ENCODE measurements around the gene ADGRE2. TPM values are rescaled to one million over a fixed set of nuclear protein-coding genes. Genes with fewer than 3 reads are reported as not detected.

ADGRE2 gene
- total RNA-seq, 4 donors from 2014 or later = 8.1 to 14.3 (median 12.9) TPM

DNA sequence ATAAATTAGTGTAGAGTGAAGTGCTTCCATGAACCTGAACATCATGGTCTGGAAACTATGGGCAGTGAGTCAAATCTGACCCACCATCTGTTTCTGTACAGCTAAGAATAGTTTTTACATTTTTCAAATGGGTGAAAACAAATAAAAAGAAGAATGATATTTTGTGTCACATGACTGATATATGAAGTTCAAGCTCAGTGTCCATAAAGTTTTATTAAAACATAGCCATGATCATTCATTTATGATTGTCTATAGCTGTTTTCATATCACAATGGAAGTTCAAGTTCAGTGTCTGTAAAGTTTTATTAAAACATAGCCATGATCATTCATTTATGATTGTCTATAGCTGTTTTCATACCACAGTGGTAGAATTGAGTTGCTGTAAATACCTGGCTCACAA lies 45.9 kb downstream of the ADGRE2 start:
- DNase-seq (ENCODE audit: low spot score in 2 of 2) = no peak
- Histone ChIP-seq H3K4me3 (no peak overlapping the region), H3K9me3 (peaks cover 14% of the 10 kb centered on the region), H3K27ac (no peak overlapping the region), H3K36me3 (peaks cover 3% of the 10 kb centered on the region), H3K27me3 (no peaks in the 10 kb centered on the region), H3K4me1 (no peaks in the 10 kb centered on the region)
- TF ChIP-seq, protein P1, sequence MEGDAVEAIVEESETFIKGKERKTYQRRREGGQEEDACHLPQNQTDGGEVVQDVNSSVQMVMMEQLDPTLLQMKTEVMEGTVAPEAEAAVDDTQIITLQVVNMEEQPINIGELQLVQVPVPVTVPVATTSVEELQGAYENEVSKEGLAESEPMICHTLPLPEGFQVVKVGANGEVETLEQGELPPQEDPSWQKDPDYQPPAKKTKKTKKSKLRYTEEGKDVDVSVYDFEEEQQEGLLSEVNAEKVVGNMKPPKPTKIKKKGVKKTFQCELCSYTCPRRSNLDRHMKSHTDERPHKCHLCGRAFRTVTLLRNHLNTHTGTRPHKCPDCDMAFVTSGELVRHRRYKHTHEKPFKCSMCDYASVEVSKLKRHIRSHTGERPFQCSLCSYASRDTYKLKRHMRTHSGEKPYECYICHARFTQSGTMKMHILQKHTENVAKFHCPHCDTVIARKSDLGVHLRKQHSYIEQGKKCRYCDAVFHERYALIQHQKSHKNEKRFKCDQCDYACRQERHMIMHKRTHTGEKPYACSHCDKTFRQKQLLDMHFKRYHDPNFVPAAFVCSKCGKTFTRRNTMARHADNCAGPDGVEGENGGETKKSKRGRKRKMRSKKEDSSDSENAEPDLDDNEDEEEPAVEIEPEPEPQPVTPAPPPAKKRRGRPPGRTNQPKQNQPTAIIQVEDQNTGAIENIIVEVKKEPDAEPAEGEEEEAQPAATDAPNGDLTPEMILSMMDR (IDR thresholded peaks at IDR 0.05) = no peak
- TF ChIP-seq POLR2AphosphoS5 (IDR thresholded peaks at IDR 0.05) (no peak), POLR2A (IDR thresholded peaks at IDR 0.05) (no peak), EP300 (IDR thresholded peaks at IDR 0.05) (no peak)

DNA sequence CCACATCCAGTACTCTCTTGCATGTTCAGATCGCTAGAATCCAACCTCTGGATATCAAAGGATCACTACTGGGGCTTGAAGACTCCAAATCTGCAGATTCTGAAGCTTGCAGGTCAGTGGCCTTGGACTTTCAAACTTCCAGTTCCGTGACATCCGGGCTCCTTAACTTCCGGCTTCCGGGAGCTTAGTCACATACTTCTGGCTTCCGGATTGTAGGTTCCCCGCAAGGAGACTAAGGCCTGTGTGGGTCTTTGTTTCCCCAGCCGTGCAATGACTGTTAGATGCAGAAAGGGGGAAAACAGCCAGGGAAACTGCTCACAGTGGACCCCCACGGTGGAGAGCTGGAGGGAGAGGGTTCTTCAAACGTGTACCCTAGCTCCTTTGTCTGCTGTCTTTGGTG lies 47.2 kb downstream of the ADGRE2 start:
- Histone ChIP-seq H3K27ac (no peak overlapping the region), H3K4me3 (no peak overlapping the region), H3K36me3 (peaks cover 3% of the 10 kb centered on the region), H3K27me3 (no peaks in the 10 kb centered on the region), H3K4me1 (no peaks in the 10 kb centered on the region), H3K9me3 (peaks cover 18% of the 10 kb centered on the region)
- WGBS = 60% methylated on average over 10 of the region's 10 CpGs
- DNase-seq (ENCODE audit: low spot score in 2 of 2) = no peak
- TF ChIP-seq POLR2A (IDR thresholded peaks at IDR 0.05) (no peak), EP300 (IDR thresholded peaks at IDR 0.05) (no peak), POLR2AphosphoS5 (IDR thresholded peaks at IDR 0.05) (no peak)
- TF ChIP-seq, protein P1 (IDR thresholded peaks at IDR 0.05) = no peak

DNA sequence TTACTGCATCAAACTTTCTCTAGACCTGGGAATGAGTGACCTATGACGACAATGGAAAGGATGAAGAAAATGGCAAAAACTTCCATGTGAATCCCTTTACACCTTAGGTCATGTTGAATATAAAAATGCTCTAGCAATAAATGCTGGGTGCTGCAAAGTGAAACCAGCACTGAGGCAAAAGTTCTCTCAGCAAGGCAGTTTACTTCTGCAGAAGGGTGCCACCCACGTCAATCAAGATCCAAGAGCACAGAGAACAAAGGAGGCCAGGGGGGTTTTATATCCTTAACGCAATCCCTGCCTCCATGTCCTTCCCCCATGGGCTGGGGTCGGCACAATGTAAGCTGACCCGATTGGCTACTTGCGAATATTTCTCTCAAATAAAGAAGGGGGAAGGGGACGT lies 49.8 kb downstream of the ADGRE2 start:
- H3K27ac ChIP-seq = no peak overlapping the region
- no peak for DNase-seq (ENCODE audit: low spot score in 2 of 2)
- WGBS = 98% methylated on average over 7 of the region's 7 CpGs
- peaks cover 8% of the 10 kb centered on the region for H3K36me3 ChIP-seq
- H3K27me3 ChIP-seq = no peaks in the 10 kb centered on the region
- no peaks in the 10 kb centered on the region for H3K4me1 ChIP-seq
- H3K9me3 ChIP-seq = peaks cover 32% of the 10 kb centered on the region
- TF ChIP-seq, protein P1 (IDR thresholded peaks at IDR 0.05) = no peak
- TF ChIP-seq POLR2AphosphoS5 (IDR thresholded peaks at IDR 0.05) (no peak), POLR2A (IDR thresholded peaks at IDR 0.05) (no peak), EP300 (IDR thresholded peaks at IDR 0.05) (no peak)
- no peak overlapping the region for H3K4me3 ChIP-seq

DNA sequence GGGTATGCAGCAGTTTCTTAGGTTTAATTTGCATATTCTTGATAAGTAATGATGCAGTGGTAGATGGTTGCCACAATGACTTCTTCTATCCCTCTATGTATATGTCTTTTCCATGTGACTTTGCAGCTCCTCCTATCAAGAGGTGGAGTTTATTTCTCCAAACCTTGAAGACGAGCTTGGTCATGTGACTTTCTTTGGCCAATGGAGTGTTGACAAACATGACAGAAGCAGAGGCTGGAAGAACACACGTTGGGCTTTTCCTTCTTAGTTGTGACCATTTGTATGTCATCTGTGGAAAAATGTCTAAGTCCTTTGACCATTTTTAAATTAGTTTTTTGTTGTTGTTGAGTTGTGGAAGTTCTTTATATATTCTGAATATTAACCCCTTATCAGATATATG lies 56.2 kb downstream of the ADGRE2 start:
- Histone ChIP-seq H3K4me3 (no peak overlapping the region), H3K4me1 (no peaks in the 10 kb centered on the region), H3K27me3 (no peaks in the 10 kb centered on the region), H3K27ac (no peak overlapping the region), H3K36me3 (peaks cover 56% of the 10 kb centered on the region), H3K9me3 (peaks cover 64% of the 10 kb centered on the region)
- TF ChIP-seq, protein P1 (IDR thresholded peaks at IDR 0.05) = no peak
- TF ChIP-seq POLR2A (IDR thresholded peaks at IDR 0.05) (no peak), POLR2AphosphoS5 (IDR thresholded peaks at IDR 0.05) (no peak), EP300 (IDR thresholded peaks at IDR 0.05) (no peak)
- 81% methylated on average over 2 of the region's 2 CpGs for WGBS
- DNase-seq (ENCODE audit: low spot score in 2 of 2) = no peak

DNA sequence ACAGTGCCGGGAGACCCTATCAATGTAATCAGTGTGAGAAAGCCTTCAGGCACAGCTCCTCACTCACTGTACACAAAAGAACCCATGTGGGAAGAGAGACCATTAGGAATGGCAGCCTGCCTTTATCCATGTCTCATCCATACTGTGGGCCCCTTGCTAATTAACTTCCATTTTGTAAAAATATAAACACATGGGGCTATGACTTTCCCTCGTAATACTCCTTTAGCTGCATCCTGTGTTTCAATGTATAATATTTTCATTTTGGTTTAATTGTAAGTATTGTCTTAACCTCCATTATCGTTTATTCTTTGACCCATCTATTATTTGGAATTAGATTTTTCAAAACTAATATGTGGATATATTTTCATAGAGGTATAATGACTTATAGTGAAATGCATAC lies 59.2 kb downstream of the ADGRE2 start:
- peaks cover 83% of the 10 kb centered on the region for H3K36me3 ChIP-seq
- TF ChIP-seq POLR2A (IDR thresholded peaks at IDR 0.05) (no peak), EP300 (IDR thresholded peaks at IDR 0.05) (no peak), POLR2AphosphoS5 (IDR thresholded peaks at IDR 0.05) (no peak)
- TF ChIP-seq, protein P1 (IDR thresholded peaks at IDR 0.05) = no peak
- WGBS = 96% methylated on average over 3 of the region's 3 CpGs
- H3K27ac ChIP-seq = no peak overlapping the region
- H3K4me3 ChIP-seq = no peak overlapping the region
- no peak for DNase-seq (ENCODE audit: low spot score in 2 of 2)
- no peaks in the 10 kb centered on the region for H3K27me3 ChIP-seq
- H3K9me3 ChIP-seq = peaks cover 64% of the 10 kb centered on the region
- H3K4me1 ChIP-seq = no peaks in the 10 kb centered on the region

Data from suprapubic skin (tissue), 4 donors.